ENCODE measurements around the gene CXCR6. TPM values are rescaled to one million over a fixed set of nuclear protein-coding genes. Genes with fewer than 3 reads are reported as not detected.

The CXCR6 gene
- total RNA-seq, 1 experiment from 2014 or later = not detected

GRCh38 chr3:45912435-45912834, 30.8 kb upstream of the CXCR6 start (continued):
- TF ChIP-seq CDX4 (CRISPR knock-in tag; IDR thresholded peaks at IDR 0.05; ENCODE audit: borderline replicate concordance) (no peak), SMAD3 (CRISPR knock-in tag; IDR thresholded peaks at IDR 0.05; ENCODE audit: borderline replicate concordance) (no peak), JAZF1 (CRISPR knock-in tag; IDR thresholded peaks at IDR 0.05) (no peak), E2F4 (CRISPR knock-in tag; IDR thresholded peaks at IDR 0.05; ENCODE audit: borderline replicate concordance, low read depth) (no peak), ZNF671 (CRISPR knock-in tag; IDR thresholded peaks at IDR 0.05) (no peak), ZNF232 (CRISPR knock-in tag; IDR thresholded peaks at IDR 0.05) (no peak), GRHL2 (CRISPR knock-in tag; IDR thresholded peaks at IDR 0.05; ENCODE audit: insufficient replicate concordance, severe bottlenecking) (no peak), SMAD4 (CRISPR knock-in tag; IDR thresholded peaks at IDR 0.05) (no peak), TP53 (CRISPR knock-in tag; IDR thresholded peaks at IDR 0.05) (no peak), SOX15 (CRISPR knock-in tag; IDR thresholded peaks at IDR 0.05) (no peak)

GRCh38 chr3:45914362-45915058, 28.8 kb upstream of the CXCR6 start:
- no peaks in the 10 kb centered on the region for H3K9me3 Mint-ChIP-seq
- POLR2A ChIA-PET = no interaction called here
- no peak overlapping the region for H3K4me3 Mint-ChIP-seq
- no peak for ATAC-seq
- H3K27ac Mint-ChIP-seq = no peak overlapping the region
- peaks cover 6% of the 10 kb centered on the region; the same call in 1 of the 2 replicates for H3K4me1 Mint-ChIP-seq
- peaks cover 15% of the 10 kb centered on the region for H3K27me3 Mint-ChIP-seq (ENCODE audit: low read depth)
- no peak for DNase-seq (ENCODE audit: low spot score)
- CTCF ChIA-PET = no interaction called here
- TF ChIP-seq ZNF425 (CRISPR knock-in tag; conservative IDR thresholded peaks at IDR 0.05) (no peak), IRF1 (CRISPR knock-in tag; IDR thresholded peaks at IDR 0.05) (no peak), RORB (CRISPR knock-in tag; IDR thresholded peaks at IDR 0.05) (no peak), CBFB (CRISPR knock-in tag; IDR thresholded peaks at IDR 0.05; ENCODE audit: low read depth) (no peak), GTF2I (CRISPR knock-in tag; conservative IDR thresholded peaks at IDR 0.05) (no peak), ZNF232 (CRISPR knock-in tag; IDR thresholded peaks at IDR 0.05) (no peak), ZNF317 (CRISPR knock-in tag; IDR thresholded peaks at IDR 0.05; ENCODE audit: borderline replicate concordance, low read depth) (no peak), ZNF423 (CRISPR knock-in tag; IDR thresholded peaks at IDR 0.05) (no peak), KAT7 (CRISPR knock-in tag; IDR thresholded peaks at IDR 0.05; ENCODE audit: borderline replicate concordance) (no peak), HMGXB4 (CRISPR knock-in tag; IDR thresholded peaks at IDR 0.05) (no peak), GRHL2 (CRISPR knock-in tag; IDR thresholded peaks at IDR 0.05; ENCODE audit: insufficient replicate concordance, severe bottlenecking) (no peak), ATF3 (CRISPR knock-in tag; conservative IDR thresholded peaks at IDR 0.05) (no peak), JAZF1 (CRISPR knock-in tag; IDR thresholded peaks at IDR 0.05) (no peak), NFE2L1 (CRISPR knock-in tag; IDR thresholded peaks at IDR 0.05) (no peak)
- no peaks in the 10 kb centered on the region; the same call in 1 of the 2 replicates for H3K36me3 Mint-ChIP-seq

Data from WTC11 (cell line).